ENCODE results near the gene ATP5PF. TPM values are rescaled to one million over a fixed set of nuclear protein-coding genes. Genes with fewer than 3 reads are reported as not detected.
"Not testable (repeated sequence)": the region's sequence is repeated elsewhere in the genome, so short reads cannot be mapped to it uniquely, and the experiment has no call there.

Gene ATP5PF
- total RNA-seq, 1 donor from 2014 or later = 962 TPM

DNA sequence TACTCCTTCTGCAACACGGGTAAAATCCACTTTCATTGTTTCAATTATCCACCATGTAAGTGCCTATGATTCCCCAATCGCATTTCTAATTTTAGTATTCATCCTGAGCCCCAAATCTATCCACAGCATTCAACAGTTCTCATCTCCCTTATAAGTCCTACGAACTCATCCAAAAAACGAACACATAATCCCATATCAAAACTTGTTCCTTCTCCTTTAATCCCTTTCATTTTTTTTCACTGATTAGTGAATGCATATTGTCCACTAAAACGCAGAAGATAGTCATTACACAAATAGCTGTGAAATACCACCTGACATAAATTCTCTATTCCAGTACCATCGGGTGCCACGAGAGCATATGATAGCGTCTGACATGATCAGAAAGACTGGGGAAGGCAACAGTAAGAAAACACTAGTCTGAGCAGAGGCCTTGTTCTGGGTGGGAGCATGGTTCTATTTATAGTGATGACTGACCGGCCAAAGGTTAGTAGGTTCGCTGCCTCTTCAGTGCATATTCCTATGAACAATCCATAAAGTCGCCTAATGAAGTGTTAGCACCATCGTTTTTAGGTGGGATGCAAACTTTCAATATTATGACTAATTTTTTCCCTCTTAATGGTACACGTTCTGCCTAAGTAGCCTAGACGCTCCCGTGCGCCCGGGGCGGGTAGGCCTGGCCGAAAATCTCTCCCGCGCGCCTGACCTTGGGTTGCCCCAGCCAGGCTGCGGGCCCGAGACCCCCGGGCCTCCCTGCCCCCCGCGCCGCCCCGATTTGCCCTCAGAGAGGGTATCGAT is 648 bp downstream of the ATP5PF start:
- DNase-seq (peak; percentile 57), ATAC-seq (peak; percentile 37)
- intact Hi-C loops (cut with micrococcal nuclease) = no loop called here

GRCh38 chr21:25732091-25732760 is 2.5 kb downstream of the ATP5PF start:
- ATAC-seq = no peak
- DNase-seq = no peak
- intact Hi-C loops (cut with micrococcal nuclease) = no loop called here

DNA sequence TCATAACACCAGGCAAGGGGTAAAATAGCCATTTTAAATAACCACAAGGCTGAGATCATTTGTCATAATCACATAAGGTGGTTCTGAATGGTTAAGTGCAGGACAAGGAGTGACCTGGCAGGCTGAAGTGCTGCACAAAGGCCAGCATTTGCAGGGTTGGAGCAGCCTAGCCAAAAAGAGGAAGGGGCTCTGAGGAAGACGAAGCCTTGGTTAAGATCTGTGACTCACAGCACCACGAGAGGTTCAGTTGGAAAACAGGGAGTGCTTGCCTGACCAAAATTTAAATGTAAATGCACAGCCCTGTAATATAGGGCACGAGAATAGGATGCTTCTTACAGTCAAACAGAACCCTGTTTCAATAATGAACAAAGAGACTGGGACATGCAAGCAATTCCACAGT is 12.1 kb downstream of the ATP5PF start:
- intact Hi-C loops (cut with micrococcal nuclease) = no loop called here
- no peak for DNase-seq
- no peak for ATAC-seq

DNA sequence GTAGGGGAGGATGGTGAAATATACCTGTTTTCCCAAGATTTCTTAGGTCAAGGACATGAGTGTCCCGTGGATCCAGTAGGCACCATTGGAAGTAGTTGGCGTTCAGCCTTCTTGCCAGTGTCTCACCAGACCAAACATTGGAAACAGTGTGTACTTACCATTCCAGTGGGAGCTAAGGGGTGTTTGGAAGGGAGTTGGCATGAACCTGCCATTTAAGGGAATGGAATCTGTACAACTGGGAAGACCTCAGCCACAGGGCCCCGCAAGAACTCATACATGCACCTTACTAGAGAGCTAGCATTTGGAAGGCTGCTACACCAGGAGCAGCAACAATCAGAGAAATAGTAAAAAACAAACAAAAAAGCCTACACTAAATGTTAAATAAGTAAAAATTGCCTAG is 12.7 kb downstream of the ATP5PF start:
- intact Hi-C loops (cut with micrococcal nuclease) = no loop called here
- ATAC-seq (peak; percentile 59), DNase-seq (no peak)

GRCh38 chr21:25717491-25718147 is 17.1 kb downstream of the ATP5PF start:
- intact Hi-C loops (cut with micrococcal nuclease) = no loop called here
- peak; percentile 65 for ATAC-seq
- no peak for DNase-seq

DNA sequence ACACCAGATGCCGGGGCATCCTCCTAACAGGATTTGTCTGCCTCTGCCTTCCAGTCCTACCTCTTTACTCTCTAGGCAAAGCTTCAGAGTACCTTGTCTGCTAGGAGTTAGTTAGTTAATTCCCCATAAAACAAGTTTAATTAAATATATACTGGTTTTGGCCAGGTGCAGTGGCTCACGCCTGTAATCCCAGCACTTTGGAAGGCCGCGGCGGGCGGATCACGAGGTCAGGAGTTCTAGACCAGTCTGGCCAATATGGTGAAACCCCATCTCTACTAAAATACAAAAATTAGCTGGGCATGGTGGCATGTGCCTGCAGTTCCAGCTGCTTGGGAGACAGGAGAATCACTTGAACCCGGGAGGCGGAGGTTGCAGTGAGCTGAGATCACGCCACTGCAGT is 20.6 kb downstream of the ATP5PF start:
- intact Hi-C loops (cut with micrococcal nuclease); DNase-seq; ATAC-seq: not testable (repeated sequence)

- intact Hi-C loops (cut with micrococcal nuclease) = no loop called here
- ATAC-seq = no peak
- no peak for DNase-seq
Observed at GRCh38 chr21:25710550-25710949, 24.2 kb downstream of the ATP5PF start.

DNA sequence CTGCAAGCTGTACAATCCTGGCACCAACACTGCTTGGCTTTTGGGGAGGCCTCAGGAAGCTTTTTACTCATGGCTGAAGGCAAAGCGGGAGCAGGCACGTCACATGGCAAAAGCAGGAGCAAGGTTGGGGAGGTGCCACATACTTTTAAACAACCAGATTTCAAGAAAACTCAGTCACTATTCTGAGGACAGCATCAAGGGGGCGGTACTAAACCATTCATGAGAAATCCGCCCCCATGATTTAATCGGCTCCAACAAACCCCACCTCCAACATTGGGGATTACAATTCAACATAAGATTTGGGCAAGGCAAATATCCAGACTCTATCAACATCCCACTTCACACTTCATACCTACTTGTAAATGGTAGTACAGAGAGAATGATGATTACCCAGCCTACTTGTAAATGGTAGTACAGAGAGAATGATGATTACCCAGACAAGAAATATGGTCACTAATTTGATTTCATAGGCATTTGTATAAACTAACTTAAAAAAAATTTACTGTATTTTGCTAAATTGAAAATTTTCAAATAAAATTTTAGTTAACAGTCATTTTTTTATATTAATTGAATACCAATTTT is 24.9 kb downstream of the ATP5PF start:
- intact Hi-C loops (cut with micrococcal nuclease) = loop anchor here (2.0 kb wide), 1 partner anchor 101 kb away; no protein-coding TSS in a partner anchor
- ATAC-seq (no peak), DNase-seq (no peak)

- no peak for DNase-seq
- no peak for ATAC-seq
- intact Hi-C loops (cut with micrococcal nuclease) = loop anchor here (2.0 kb wide), 1 partner anchor 100 kb away; no protein-coding TSS in a partner anchor
Observed at GRCh38 chr21:25708467-25709065, 26.1 kb downstream of the ATP5PF start.

DNA sequence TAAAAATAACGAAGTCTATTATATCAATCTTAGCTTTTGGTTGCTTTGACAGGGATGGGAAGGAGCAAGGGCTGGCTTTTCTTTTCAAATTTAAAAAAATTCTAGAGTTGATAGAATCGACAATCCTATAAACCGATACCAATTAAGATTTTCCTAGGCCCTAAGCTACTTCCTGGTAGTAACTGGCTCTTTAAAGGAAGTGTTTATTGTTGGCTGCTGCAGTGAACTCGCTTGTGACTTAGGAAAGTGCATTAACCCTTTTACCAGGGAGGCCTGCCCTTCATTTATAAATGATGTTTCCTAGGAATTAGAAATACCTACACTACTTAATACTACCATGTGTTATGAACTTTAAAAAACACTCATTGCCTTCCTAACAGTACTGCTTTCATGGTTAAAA is 33.2 kb downstream of the ATP5PF start:
- no peak for ATAC-seq
- DNase-seq = no peak
- intact Hi-C loops (cut with micrococcal nuclease) = no loop called here

DNA sequence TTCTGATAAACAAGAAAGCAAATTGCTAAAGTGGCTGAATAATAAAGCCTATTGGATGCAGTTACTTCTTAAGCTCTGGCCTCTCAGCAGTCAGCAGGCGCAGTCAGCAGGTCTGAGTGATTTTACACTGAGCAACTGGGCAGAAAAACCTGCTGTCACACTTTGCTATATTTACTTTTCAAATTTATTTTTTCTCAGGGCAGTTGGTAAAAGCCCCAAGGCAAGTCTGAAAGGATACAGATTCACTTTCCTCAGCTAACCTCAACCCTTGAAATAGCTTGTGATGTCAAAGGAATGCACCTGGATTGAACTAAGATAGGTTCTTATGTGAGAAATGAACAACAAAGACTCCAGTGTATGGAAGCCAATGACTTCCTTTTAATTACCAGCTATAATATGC is 34.0 kb downstream of the ATP5PF start:
- DNase-seq = no peak
- intact Hi-C loops (cut with micrococcal nuclease) = no loop called here
- no peak for ATAC-seq

DNA sequence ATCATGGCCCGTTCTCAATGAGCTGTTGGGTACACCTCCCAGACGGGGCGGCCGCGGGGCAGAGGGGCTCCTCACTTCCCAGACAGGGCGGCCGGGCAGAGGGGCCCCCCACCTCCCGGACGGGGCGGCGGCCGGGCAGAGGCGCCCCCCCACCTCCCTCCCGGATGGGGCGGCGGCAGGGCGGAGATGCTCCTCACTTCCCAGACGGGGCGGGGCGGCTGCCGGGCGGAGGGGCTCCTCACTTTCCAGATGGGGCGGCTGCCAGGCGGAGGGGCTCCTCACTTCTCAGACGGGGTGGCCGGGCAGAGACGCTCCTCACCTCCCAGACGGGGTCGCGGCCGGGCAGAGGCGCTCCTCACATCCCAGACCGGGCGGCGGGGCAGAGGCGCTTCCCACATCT is 39.2 kb downstream of the ATP5PF start:
- intact Hi-C loops (cut with micrococcal nuclease); DNase-seq; ATAC-seq: not testable (repeated sequence)

GRCh38 chr21:25691976-25692375 is 42.7 kb downstream of the ATP5PF start:
- no peak for ATAC-seq
- intact Hi-C loops (cut with micrococcal nuclease) = no loop called here

DNA sequence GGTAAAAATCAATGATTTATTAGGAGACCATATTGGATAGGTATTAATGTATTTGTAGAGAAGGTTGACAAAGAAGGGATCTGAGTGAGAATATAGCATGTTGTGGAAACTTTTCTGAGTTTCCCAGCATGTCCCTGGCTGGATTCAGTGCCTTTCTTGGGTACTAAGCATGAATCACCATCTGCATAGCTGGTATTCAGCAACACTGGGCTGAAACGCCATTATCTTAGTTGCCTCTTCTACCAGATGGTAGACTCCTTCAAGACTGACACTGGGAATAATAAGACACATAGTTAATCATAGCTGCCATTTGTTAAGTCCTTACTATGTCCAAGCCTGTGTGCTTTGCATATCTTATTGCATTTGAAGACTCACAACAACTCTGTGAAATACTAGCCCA is 45.5 kb downstream of the ATP5PF start:
- no peak for ATAC-seq
- no peak for DNase-seq
- intact Hi-C loops (cut with micrococcal nuclease) = no loop called here

More at GRCh38 chr21:25691976-25692375, 42.7 kb downstream of the ATP5PF start:
- DNase-seq = peak; percentile 38

DNA sequence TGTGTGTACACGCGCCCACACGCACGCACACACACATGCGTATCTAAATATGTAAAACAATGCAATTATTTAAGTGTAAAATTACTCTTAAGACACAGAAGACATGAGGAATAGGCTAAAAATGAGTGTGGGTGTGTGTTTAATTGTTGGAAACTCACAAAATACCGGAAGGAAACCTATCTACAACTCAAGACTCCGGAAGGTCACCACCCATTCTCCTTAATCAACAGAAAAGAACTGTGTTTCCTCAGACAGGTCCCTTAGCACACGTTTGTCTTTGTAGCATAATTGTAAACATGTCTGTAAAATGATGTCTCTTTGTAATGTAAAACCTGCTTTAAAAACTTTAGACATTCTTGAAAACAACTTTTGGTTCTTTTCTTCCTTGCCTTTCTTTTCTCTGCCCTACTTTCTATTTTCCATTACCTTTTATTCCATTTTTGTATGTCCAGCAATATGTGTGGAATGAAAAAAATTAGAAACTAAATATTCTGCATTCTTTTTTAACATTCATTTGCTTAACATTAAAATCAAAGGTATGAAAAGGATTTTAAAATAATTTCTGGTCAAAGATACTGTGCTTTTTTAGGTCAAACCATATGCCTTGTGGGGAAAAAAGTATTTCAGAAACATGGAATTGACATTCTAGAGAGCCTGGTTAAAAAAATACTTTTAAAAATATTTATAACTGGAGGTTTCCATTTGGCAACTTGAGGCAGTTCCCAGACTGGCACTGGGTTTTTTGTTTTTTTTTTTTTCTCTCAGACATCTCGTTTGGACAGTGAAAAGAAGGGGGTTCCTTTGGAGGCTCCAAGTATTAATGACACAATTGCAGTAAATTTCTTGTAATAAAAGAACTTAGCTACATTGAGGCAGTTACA is 46.2 kb downstream of the ATP5PF start:
- peak; percentile 48 for ATAC-seq
- DNase-seq = no peak
- intact Hi-C loops (cut with micrococcal nuclease) = no loop called here

GRCh38 chr21:25687787-25688186 is 46.9 kb downstream of the ATP5PF start:
- ATAC-seq (peak; percentile 17), DNase-seq (no peak)
- intact Hi-C loops (cut with micrococcal nuclease) = no loop called here

- ATAC-seq (no peak), DNase-seq (no peak)
- intact Hi-C loops (cut with micrococcal nuclease) = no loop called here
Observed at GRCh38 chr21:25682382-25682781, 52.3 kb downstream of the ATP5PF start.

DNA sequence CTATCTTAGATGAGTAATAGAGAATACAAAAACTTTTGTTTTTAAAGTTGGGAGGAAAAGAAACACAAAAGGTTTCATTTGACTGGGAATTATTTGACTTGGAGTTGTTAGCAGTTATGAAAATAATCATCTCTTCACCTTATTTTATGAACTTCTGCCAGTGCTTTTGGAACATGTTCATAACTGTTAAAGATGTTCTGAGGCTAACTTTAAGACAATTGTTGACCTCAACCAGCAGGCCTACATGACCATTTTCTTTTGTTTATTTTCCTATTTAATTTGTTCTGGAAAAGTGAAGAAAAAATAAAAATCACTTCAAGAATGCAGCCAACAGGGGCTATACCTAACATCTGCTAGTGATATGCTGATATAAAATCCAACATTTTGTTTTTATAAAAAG is 58.3 kb downstream of the ATP5PF start:
- DNase-seq (no peak), ATAC-seq (no peak)
- intact Hi-C loops (cut with micrococcal nuclease) = no loop called here
